Testis (tissue), 3 donors: Measurements from ENCODE around the gene TNPO3. TPM values are rescaled to one million over a fixed set of nuclear protein-coding genes. Genes with fewer than 3 reads are reported as not detected.

ENCODE experiments used
- DNase-seq: peaks from one replicate; pipeline ENCODE4 v3.0.0-alpha.2; 2019
- H3K27ac ChIP-seq, 2 donors: fragments of 200-600 bp; sonication (generic); one replicate each; pipeline ENCODE4 v1.5.1; 2019
- H3K27me3 ChIP-seq: fragments of 200-600 bp; sonication (generic); one replicate; pipeline ENCODE4 v1.5.1; 2019
- H3K36me3 ChIP-seq: fragments of 200-600 bp; sonication (generic); one replicate; pipeline ENCODE4 v1.5.1; 2017; ENCODE audit warnings: low read depth; ENCODE audit errors: missing control alignments
- H3K4me1 ChIP-seq: fragments of 200-600 bp; sonication (generic); one replicate; pipeline ENCODE4 v1.5.1; 2019
- H3K4me3 ChIP-seq, 2 donors: fragments of 200-600 bp; sonication (generic); one replicate each; pipeline ENCODE4 v1.5.1; 2017 to 2019
- H3K9me3 ChIP-seq: fragments of 200-600 bp; sonication (generic); one replicate; pipeline ENCODE4 v1.5.1; 2017
- CTCF ChIP-seq, 3 experiments: fragments of 450-650 bp in 2 of 3; fragments of 200-600 bp in 1 of 3; sonication (generic) in 1 of 3; IDR thresholded peaks; one replicate each; pipeline ENCODE4 v1.5.1; 2016 to 2019; ENCODE audit warnings: antibody characterized with exemption in 3 of 3, mild to moderate bottlenecking in 2 of 3, moderate library complexity in 1 of 3
- POLR2A ChIP-seq: fragments of 450-650 bp; IDR thresholded peaks from one replicate; pipeline ENCODE4 v1.6.1; 2017; ENCODE audit warnings: antibody characterized with exemption, mild to moderate bottlenecking, moderate library complexity
- WGBS, 2 donors: methylation state at CpG; one replicate each; pipeline ENCODE4 v1.1.5; 2018; 5-methylcytosine and 5-hydroxymethylcytosine counted together
- intact Hi-C: fragments of 100-400 bp; cut with DNase I; formaldehyde crosslinking; loops from one replicate; pipeline ENCODE4 v1.15.1; 2023; ENCODE audit warnings: low total_unique reads
- polyA plus RNA-seq: library from polyadenylated mRNA; stranded (reverse); fragments of 350-450 nt; fragmentation: Illumina TruSeq; extraction: RNeasy Lipid Tissue Mini Kit (QIAGEN cat#74804); gene quantifications from one replicate; pipeline ENCODE4 v1.2.3, GENCODE V29; 2014; ENCODE audit warnings: low read depth, low replicate concordance; ENCODE audit not compliant: insufficient read depth
- total RNA-seq, 2 donors: library from RNA; depleted of rRNA; stranded (reverse); fragments of >200 nt; gene quantifications; one replicate each; pipeline ENCODE4 v1.2.3, GENCODE V29; 2016

Gene TNPO3
- total and polyA plus RNA-seq, 3 donors from 2014 or later, result 52.5 to 62.8 (median 55.5) TPM

DNA sequence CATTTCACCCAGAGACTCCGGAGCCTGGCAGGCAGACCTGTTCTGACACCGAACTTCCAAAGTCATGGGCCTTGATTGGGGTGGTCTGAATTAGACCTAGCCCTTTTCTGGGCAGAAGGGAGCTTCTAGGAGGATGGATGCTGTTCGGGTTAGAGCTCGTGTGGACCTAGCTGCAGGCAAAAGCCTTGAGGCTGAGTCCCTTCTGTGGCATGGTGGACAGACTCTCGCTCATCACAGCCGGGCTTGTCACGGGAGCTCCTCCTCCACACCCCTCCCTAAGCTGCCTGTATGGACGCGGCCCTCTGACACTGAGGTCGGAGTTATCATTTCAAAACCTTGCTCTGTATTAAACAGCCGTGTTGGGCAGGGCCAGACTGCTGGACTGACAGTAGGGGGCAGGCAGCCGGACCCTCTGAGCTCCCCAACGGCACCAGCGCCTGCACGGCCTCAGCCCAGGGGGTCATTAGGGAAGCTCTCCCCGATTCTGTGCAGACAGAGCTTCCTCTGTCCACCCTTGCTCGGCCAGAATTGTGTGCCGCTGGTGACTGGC, 115.0 kb downstream of the TNPO3 start:
- Histone ChIP-seq H3K36me3 (no peaks in the 10 kb centered on the region), H3K9me3 (no peaks in the 10 kb centered on the region), H3K27me3 (no peaks in the 10 kb centered on the region), H3K4me3 (no peak overlapping the region), H3K4me1 (peaks cover 4% of the 10 kb centered on the region), H3K27ac (no peak overlapping the region)
- WGBS, 2 donors, result 63 to 81% methylated on average over 10 to 18 of the region's 18 CpGs
- intact Hi-C loops, result no loop called here
- TF ChIP-seq CTCF (IDR thresholded peaks at IDR 0.05) (no peak), POLR2A (no peak)
- DNase-seq, result no peak

- 26 to 55% methylated on average over 4 to 7 of the region's 7 CpGs for WGBS, 2 donors
- H3K27ac ChIP-seq, result no peak overlapping the region
- intact Hi-C loops, result no loop called here
- H3K4me1 ChIP-seq, result peaks cover 4% of the 10 kb centered on the region
- H3K27me3 ChIP-seq, result no peaks in the 10 kb centered on the region
- H3K36me3 ChIP-seq, result no peaks in the 10 kb centered on the region
- no peaks in the 10 kb centered on the region for H3K9me3 ChIP-seq
- DNase-seq, result no peak
- TF ChIP-seq CTCF (IDR thresholded peaks at IDR 0.05) (no peak), POLR2A (no peak)
- peak overlapping the region; percentile 45 to 56 for H3K4me3 ChIP-seq
Observed at GRCh38 chr7:128939075-128939860, 115.6 kb downstream of the TNPO3 start.

DNA sequence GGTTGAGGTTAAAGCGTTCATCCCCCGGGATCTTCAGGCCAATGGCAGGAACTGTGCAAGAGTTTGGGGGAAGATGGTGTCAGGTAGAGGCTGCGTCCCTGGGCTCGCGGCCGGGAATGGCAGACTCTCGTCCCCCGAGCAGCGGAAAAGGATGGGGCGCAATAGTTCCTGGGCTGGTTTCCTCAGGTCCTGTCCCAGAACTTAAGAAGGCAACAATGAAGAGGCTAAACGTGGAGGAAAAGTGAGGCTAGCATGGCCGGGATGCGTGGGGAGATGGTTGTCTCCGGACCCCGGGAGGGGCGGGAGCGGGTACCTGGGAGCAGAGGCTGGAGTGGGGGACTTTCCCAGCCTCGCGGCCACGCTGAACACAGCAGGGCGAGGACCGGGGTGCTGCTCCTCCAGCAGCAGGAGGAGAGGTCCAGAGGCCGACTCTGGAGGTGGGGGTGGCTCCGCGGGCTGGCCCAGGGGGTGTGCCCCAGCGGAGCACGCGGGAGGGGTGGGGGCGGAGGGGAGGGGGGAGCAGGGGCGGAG, 116.3 kb downstream of the TNPO3 start:
- Histone ChIP-seq H3K4me3 (peak overlapping the region; percentile 45 to 56), H3K36me3 (no peaks in the 10 kb centered on the region), H3K27ac (no peak overlapping the region), H3K27me3 (no peaks in the 10 kb centered on the region), H3K9me3 (no peaks in the 10 kb centered on the region), H3K4me1 (peaks cover 4% of the 10 kb centered on the region)
- TF ChIP-seq POLR2A (no peak), CTCF (IDR thresholded peaks at IDR 0.05) (no peak)
- intact Hi-C loops, result no loop called here
- WGBS, 2 donors, result 0 to 3% methylated on average over 10 to 23 of the region's 30 CpGs
- DNase-seq, result no peak

DNA sequence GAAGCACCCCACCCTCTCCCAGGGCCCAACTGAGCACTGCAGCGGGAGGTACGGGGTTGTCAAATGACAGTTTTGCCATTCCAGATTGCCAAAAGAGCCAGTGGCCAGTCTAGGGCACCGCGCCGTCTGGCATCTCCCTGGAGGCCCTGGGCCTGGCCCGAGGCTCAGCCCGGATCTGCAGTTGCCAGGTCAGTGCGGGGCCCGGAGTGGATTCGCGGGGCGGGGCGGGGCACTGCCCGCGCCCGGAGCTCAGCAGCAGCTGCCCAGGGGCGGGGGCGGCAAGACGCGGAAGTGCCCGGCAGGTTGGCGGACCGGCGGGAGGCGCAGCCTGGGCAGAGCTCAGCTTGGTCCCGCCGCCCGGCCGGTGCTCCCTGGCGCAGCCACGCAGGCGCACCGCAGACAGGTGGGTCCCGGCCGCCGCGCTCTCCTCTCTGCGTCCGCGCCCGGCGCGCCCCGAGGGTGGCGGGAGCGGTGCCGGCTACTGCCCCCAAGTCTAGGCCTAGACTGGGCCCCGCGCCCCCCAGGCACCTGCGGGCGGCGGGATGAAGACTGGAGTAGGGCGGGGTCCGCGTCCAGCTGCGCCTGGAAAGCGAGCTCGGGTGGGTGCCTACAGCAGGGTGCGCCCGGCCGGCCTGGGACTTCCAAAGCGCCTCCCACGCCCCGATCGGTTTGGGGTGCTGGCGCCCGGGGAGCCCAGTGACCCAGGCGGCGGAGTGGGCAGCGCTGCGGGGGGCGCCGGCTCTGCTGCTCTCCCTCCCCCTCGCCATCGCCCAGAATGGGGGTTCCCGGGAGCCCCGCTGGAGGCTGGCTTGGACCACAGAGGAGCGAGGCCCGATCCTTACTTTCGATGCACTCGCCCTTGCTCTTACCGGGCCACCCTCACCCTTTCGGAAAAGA, 117.0 kb downstream of the TNPO3 start, which contains the start of gene IRF5:
Gene IRF5 (plus strand): TSS at position 281 of the 897 bp plus-strand sequence. CDS start 4,155 bp downstream, outside the sequence.
- peak within 1 kb of the TSS; percentile 45 to 56 for H3K4me3 ChIP-seq
- H3K9me3 ChIP-seq, result no peaks in the 10 kb centered on the region
- DNase-seq, result no peak
- 0 to 2% methylated on average over 2 to 51 of the region's 83 CpGs for WGBS, 2 donors
- intact Hi-C loops, result no loop called here
- no peak for TF ChIP-seq CTCF (IDR thresholded peaks at IDR 0.05)
- no peak for TF ChIP-seq POLR2A
- H3K27me3 ChIP-seq, result no peaks in the 10 kb centered on the region
- H3K36me3 ChIP-seq, result no peaks in the 10 kb centered on the region
- H3K4me1 ChIP-seq, result peaks cover 4% of the 10 kb centered on the region
- no peak within 1 kb of the TSS for H3K27ac ChIP-seq
